NCI-H146 treated with DMSO at 0.1 percent for 48 hours (cell line): ENCODE data around the gene CASTOR2.
"Not testable (repeated sequence)": the region's sequence is repeated elsewhere in the genome, so short reads cannot be mapped to it uniquely, and the experiment has no call there.

Experiments
- DNase-seq: peaks from one replicate; lab custom pipeline; 2025; ENCODE audit not compliant: unreplicated experiment; lab: John Stamatoyannopoulos, UW

CASTOR2 gene

DNA sequence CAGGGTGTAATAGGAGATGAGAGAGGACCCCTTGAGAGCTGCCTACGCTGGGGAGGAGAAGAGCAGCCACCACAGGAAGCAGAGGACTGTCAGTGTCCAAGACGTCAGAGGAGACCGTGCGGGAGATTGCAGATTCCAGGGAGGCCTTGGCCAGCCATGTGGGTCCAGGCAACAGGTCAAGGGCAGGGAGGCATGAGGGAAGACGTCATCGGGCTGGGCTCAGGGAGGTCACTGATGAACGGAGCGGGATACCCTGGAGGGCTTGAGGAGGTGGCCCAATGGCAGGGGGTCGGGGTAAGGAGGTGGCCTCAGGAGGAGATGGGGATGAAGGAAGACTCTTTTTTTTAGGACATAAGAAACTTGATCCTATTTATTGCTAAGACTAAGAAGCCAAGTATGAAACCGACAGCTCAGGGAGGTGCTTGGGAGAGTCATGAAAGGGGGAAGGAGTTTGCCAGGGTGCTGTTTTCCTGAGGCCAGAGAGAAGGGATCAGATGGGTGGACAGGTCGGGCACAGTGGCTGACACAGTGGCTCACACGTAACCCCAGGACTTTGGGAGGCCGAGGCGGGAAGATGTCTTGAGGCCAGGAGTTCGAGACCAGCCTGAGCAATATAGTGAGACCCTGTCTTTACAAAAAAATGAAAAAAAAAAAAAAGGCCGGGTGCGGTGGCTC lies 30.5 kb downstream of the CASTOR2 start:
- DNase-seq, result not testable (repeated sequence)

DNA sequence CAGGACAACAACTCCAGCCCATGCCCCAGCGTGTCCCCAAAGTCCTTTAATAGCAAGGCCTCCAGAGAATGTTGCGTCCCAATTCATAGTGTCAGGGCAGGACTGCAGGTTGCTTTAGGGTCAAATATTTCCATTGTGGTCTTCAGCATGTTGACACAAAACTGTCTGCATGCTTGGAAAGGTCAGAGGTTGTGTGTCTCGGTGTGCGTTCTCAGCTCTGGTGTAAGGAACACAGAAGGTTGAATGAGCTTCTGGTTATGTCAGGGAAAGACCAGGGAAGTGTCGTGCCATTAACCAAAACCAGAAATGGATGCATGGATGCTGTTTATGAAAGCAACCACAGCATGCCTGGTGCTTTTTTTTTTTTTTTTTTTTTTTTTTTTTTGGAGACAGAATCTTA lies 31.9 kb downstream of the CASTOR2 start:
- DNase-seq, result not testable (repeated sequence)

DNA sequence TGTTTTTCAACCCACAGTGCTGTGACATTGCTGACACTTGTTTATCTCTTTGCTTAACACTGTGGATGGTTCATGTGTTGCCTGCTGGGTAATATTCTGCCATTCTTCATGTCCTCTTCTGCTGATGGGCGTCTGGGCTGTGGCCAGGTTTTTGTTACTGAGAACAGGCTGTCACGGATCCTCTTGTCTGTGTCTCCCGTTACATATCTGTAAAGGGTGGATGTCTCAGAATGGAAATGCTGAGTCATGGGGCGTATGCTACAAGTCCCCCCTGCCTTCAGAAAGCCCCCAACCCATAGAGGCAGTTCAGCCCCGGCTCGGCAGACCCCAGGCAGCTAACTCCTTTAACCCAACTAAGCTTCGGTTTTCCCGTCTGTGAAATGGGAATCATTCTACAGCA lies 33.3 kb downstream of the CASTOR2 start:
- DNase-seq, result not testable (repeated sequence)

DNA sequence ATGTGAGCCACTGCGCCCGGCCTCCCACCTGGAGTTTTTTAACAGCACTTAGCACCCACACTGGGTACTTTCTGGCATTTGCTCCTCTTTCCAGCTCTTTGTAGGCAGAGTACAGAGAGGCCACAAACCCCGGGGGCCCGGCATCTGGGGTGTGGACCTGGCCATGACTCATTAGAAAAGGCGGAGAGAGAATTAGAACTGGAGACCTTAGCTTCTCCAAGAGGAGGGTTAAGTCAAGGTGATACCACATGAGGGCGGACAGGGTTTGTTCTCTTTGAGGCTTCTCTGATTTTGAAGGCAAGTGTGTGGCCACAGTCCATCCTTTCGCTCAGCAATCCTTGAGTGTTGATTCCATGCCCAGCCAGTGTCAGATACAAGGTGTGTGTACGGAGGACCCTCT lies 36.9 kb downstream of the CASTOR2 start:
- not testable (repeated sequence) for DNase-seq

DNA sequence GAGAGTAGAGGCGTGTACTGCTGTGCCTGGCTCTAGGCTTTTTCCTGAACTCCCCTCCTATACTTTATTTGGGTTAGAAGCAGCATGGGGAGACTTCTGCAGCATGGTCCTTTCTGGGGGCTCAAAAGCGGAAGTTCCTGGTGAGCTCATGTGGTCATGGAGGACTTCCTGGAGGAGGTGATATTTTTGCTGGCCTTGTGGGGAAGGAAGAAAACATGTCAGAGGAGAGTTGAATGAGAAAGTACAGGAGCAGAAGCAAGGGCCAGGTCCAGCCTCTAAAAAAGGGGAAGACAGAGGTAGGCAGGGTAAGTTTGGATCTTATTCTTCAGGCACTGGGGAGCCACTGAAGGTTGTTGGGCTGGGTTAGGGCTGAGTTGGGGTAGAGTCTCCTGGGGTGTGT lies 45.5 kb downstream of the CASTOR2 start:
- no peak for DNase-seq

DNA sequence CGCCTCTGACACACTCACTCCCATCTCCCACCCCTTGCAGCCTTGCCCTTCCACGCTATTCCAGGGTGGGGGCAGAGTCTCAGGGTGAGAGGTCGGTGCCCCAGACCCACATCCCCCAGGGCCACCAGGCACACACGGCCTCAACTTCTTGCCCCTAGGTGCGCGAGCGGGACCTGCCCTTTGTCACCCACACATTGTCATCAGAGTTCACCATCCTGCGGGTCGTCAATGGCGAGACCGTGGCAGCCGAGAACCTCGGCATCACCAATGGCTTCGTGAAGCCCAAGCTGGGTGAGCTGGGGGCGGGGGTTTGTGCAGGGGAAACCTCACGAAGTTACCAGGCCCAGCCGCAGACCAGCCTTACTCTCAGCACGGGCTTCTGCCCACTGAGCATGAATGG lies 53.3 kb downstream of the CASTOR2 start:
- DNase-seq, result no peak

DNA sequence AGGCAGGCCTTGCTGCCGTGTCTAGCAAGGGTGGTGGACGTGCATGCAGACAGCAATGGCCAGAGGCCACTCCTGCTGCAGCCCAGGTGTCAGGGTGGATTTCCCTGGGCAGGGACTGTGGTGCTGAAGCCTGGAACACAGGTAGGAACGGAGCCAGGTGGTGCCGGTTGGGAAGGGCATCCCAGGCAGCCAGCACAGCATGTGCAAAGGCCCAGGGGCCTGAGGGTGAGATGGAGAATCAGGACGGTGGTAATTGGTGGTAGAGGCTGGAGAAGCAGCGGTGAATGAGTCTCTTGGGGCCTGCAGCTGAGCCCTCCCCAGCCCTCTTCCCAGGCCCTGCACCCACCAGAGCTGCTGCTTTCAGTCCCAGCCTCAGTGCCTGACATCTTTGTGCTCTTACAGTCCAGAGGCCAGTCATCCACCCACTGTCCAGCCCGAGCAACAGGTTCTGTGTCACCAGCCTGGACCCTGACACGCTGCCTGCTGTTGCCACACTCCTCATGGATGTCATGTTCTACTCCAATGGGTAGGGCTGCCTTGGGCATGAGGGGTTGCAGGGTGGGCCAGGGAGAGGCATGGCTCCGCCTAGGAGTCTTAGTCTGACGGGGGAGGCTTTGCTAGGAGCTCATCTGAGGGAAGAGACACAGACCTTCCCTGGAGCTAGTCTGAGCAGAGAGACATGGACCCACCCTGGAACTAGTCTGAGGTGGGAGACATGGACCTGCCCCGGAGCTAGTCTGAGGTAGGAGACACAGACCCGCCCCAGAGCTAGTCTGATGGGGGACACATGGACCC lies 54.3 kb downstream of the CASTOR2 start:
- no peak for DNase-seq

DNA sequence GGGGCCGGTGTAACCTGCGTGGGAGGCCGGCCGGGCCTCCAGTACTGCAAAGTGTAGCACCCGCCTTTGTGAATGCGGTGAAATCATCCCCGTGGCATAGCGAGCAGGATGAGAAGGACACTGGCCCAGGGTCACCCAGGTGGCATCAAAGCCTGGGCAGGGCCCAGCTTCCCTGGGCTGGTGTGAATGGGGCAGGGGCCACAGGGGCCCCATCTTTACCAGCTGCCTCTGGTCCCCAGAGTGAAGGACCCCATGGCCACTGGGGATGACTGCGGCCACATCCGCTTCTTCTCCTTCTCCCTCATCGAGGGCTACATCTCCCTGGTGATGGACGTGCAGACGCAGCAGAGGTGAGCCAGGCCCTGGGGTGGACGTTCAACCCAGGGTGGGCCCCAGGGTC lies 55.3 kb downstream of the CASTOR2 start:
- no peak for DNase-seq

DNA sequence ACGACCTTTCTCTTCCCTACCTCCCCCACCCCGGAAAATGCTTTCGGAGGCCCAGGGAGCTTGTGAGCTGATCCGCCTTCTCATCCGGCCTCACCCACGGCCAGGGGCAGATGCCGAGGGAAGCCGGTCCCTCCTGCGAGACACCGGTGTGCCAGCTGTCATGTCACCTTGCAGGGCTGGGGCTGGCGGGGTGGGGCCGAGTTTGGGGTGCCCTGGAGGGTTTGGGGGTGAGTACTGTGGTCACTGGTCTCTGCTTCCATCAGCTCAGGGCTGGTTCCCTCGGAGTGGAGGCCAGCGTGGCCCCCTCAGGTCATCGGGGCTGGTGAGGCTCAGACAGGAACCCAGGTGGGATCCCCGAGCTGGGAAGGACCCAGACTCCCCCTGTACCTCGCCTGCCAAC lies 60.4 kb downstream of the CASTOR2 start:
- DNase-seq, result no peak

DNA sequence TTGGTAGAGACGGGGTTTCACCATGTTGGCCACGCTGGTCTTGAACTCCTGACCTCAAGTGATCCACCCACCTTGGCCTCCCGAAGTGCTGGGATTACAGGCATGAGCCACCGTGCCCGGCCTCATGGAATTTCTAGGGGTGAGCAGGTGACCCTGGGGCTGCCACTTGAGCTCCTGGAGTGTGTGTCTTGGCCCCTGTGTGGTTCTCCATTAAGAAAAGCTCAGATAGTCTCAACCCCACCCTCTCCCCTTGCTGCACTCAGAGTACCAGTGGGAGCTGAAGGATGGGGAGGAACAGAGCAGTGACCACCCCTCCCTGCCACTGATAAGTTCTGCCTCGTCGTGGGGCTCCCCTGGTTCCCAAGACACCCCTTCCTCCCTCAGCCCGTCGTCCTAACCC lies 63.8 kb downstream of the CASTOR2 start:
- DNase-seq, result no peak

DNA sequence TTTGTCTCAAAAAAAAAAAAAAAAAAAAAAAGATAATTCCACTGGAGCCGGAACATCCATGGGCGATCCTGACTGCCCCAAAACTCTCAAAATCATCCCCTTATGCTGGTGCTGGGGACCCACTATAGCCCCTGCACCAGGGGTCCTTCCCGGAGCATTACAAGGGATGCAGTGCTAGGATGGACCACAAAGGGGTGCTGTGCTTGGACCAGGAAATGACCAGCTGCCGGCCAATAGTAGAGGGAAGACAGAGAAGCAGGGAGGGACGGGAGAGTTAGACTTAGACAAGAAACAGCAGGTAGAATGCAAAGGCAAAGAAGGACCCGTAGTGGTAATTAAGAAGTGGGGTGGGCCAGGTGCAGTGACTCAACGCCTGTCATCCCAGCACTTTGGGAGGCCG lies 68.6 kb downstream of the CASTOR2 start:
- no peak for DNase-seq

DNA sequence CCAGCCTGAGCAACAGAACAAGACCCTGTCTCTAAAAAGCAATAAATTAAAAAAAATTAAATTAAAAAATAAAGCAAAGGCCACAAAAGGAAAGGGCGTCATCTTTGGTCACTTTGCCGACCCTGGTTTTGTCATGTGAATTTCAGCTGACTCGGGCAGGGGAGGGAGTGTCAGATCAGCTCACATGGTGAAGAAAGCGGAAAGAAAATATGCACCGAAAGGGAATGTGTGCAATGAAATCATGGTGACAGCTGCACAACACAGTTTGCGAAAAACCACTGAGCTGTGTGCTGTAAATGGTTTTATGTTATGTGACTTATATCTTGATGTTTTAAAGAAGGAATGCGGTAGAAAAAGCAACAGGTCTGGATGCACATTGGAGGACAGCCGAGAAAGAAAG lies 69.3 kb downstream of the CASTOR2 start:
- no peak for DNase-seq

DNA sequence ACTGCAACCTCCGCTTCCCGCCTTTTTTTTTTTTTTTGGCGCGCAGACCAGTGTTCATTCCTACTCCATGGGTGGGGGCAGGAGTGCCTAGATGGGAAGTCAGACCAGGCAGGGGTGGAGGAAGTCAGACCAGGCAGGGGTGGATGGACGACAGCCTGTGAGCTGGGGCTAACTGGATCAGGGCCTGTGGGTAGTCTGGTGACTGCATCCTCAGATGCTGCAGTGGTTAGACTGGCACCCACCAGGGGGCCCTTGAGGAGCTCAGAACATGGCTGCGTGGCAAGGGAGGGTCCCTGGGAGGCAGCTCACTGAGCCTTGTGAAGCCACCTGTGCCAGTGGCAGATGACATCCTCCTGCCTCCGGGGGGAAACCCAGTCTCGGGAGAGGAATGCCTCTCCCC lies 74.0 kb downstream of the CASTOR2 start:
- no peak for DNase-seq

DNA sequence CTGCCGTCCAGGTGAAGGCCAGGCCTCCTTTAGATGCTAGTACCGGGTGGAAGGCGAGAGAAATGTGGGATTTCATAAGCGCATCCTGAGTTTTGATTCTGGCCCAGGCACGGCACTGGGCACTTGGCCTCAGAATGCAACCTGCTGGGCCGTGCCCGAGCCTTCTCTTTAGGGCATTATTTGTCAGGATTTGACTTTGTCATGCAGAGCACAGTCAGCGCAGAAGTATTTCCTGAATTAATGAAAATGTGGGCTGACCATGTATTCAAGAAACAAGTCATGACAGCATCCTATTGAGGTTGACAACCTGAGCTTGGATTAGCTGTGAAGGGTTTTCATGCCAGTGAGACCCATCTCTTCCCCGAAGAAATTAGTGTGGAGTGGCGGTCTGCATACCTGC lies 74.7 kb downstream of the CASTOR2 start:
- no peak for DNase-seq

DNA sequence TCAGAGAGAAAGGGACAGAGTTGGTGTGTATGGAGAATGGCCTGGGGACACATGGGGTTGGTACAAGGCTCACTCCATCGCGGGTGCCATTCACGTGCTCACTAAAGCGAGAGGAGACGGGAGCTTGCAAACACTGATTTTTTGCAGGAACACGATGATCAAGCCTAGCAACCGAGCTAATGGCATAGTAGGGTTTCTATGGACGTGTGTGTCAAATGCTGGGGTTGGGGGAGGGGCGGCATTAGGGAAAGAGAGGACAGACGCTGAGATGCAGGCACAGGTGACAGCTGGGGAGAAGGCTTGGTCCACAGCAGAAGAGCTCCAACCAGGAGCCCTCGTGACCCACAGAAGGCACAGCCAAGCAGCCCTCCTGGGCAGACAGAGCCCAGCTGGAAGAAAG lies 75.2 kb downstream of the CASTOR2 start:
- no peak for DNase-seq

DNA sequence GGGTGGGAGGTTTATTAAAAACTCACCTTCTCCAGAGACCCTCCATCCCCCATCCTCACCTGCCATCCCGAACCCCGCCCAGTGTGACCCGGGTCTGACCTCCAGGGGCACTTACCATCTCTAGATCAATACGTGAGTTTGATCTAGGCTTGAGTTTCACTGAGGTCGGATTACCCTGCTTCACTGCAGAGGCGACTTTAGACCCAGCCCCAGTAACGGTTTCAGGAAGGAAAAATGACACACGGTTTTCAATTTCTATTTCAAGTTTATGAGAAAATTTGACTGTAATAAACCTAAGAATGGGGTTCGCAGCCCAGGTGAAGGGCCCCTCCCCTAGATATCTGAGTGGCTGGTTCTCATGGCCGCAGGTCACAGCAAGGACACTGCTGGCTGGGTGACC lies 76.0 kb downstream of the CASTOR2 start:
- DNase-seq, result no peak

DNA sequence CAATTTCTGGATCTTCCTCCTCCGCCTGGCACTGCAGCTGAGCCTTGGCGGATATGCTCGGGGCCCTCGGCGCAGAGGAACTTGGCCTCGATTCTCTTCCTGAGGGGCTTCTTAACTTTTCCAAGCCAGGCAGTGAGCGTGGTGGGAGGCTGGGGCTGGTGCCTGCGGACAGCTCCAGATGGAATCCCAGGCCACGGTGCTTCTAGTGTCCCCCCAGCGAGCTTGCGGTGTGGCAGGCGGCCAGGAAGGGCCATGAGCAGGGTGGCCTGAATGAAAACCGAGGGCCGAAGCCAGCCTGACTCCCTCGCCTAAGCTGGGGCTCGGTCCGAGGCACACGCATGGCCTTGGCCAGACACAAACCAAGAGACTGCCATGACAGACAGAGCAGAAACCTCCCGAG lies 77.8 kb downstream of the CASTOR2 start:
- no peak for DNase-seq

DNA sequence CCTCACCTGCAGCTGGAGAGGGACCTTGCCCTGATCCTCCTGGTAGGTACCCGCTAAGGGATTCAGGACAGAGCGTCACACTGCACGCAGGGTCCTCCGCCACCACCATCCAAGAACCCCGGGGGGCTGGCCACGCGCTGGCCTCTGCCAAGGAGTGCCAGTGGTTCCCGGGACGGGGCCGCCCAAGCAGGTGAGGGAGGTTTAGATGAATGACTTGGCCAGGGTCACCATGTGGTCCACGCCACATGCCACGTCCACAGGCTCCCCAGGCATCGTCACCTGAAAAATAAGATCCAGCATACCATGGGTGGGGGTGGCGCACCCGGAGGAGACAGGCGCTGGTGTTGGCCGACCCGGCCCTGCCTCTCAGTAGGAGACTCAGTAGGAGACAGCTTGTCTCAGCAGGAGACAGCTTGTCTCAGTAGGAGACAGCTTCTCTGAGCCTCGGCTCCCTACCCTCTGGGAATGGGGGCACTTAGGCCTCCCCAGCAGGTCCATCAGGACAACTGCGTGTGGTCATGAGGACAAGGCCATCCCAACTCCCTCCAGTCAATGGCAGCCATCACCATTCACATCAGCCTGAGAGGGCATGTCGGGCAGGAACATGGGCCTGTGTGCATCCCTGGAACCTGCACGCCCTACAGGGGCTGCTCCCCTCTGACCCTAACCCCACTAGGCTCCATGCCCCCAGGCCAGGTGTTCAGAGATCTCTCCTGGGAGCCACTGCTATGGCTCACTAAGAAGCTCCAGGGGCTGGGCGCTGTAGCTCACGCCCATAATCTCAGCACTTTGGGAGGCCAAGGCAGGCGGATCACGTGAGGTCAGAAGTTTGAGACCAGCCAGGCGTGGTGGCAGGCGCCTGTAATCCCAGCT lies 78.6 kb downstream of the CASTOR2 start:
- no peak for DNase-seq

DNA sequence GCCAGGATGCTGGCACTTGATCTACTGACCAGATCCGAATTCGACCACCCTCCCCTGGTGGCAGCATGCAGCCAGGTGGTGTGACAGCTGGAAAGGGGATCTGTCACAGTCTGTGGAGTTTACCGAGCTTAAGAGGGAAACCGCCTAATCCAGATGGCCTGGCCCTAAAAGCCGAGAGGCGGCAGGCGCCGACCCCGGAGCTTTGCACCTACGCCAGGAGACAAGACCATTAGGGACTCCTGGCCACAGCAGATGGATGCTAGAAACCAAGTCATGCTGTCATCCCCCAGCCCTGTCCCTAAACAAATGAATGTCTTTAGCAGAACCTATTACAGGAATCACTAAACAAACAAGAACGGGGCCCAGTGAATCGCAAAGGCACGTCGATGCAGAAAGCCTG lies 81.4 kb downstream of the CASTOR2 start:
- DNase-seq, result no peak

DNA sequence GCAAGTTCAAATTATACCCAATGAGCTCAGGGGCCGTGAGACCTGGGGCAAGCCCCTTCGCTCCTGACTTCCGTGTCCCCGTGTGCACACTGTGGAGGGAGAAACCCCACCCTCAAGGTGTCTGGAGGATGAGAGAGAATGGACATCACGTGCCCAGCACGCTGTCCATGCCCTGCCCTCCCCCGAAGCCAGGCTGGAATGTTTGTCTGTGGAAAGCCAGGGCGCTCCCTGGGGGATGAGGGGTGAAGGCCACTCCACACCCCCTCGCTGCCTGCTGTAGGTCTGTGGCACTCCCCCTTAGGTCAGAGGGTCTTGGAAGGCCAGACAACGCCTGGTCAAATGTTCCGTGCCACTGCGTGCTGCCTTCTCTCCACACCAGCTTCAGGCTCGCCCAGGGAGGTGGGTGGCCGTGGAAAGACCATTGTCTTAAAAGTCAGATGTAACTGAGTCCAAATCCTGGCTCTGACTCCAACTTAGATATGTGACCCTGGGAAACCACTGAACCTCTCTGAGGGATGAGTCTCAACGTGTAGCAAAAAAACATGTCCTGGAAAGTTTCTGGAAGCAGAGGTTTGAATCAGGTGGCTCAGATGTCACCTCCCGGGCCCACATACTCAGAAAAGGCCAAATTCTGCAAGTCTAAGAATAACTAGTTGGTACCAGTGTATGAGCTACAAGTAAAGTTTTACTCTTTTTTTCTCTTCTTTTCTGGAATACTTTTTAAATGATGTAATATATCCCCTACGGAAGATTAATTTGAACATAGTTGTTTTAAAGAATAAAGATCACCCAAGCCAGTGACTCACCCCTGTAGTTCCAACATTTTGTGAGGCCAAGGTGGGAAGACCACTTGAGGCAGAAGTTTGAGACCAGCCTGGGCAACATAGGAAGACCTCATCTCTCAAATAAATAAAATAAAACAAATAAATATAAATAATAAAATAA lies 84.2 kb downstream of the CASTOR2 start:
- no peak for DNase-seq

DNA sequence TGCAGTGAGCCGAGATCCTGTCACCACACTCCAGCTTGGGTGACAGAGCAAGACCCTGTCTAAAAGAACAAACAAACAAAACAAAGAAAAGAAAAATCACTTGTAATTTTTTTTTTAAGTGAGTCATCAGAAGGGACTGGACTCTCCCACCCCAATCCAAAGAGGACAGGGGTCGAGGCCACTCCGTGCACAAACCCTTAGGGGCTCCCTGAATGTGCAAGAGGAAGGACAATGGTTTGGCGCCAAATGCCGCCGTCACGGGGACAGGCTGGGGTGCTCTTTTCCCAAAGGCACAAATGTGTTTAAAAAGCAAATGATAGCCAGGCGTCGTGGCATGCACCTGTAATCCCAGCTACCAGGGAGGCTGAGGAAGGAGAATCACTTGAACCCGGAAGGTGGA lies 85.3 kb downstream of the CASTOR2 start:
- no peak for DNase-seq
